ENCODE data around the gene SPDYE6. TPM values are rescaled to one million over a fixed set of nuclear protein-coding genes. Genes with fewer than 3 reads are reported as not detected.

SPDYE6 gene
- total RNA-seq, 1 donor from 2014 or later: not detected

Small RNA genes lying within 50 kb of the gene (microRNA-seq; reads per million reads assigned to microRNA genes)
- not detected for gene MIR548O (ENCODE audit: borderline number of aligned reads)

Other genes starting within 250 kb of the SPDYE6 start
- gene SH2B2, start 69.6 kb downstream of the SPDYE6 start, total RNA-seq: 2.3 to 4.1 TPM (median 2.6 TPM) in 3 replicates
- 23.2 to 25.5 TPM (median 25.3 TPM) in 3 replicates for gene PRKRIP1, start 39.9 kb upstream of the SPDYE6 start, total RNA-seq
- 47.4 to 55.1 TPM (median 54.0 TPM) in 3 replicates for gene ORAI2, start 77.1 kb upstream of the SPDYE6 start, total RNA-seq
- gene ALKBH4, start 108.4 kb upstream of the SPDYE6 start, total RNA-seq: 6.9 to 12.2 TPM (median 9.2 TPM) in 3 replicates
- gene LRWD1, start 108.5 kb upstream of the SPDYE6 start, total RNA-seq: 16.1 to 18.5 TPM (median 16.7 TPM) in 3 replicates
- 33.1 to 41.0 TPM (median 36.6 TPM) in 3 replicates for gene POLR2J, start 122.5 kb upstream of the SPDYE6 start, total RNA-seq
- 7.5 to 12.3 TPM (median 9.9 TPM) in 3 replicates for gene RASA4B, start 161.3 kb upstream of the SPDYE6 start, total RNA-seq
- 3.3 to 4.0 TPM (median 3.3 TPM) in 3 replicates for gene UPK3BL2, start 187.3 kb upstream of the SPDYE6 start, total RNA-seq
- gene SPDYE2, start 194.8 kb upstream of the SPDYE6 start, total RNA-seq: not detected in 3 replicates
- gene POLR2J3, start 216.1 kb upstream of the SPDYE6 start, total RNA-seq: 6.7 to 17.9 TPM (median 9.9 TPM) in 3 replicates